HEK293 (cell line): ENCODE results near the gene NOL6.

Experiments used
- EGR2 ChIP-seq: fragments of 450-650 bp; formaldehyde crosslinking; IDR thresholded peaks from 2 replicates; pipeline ENCODE4 v1.5.1; 2016; ENCODE audit warnings: low read depth, missing biosample characterization, missing genetic modification characterization
- PRDM1 ChIP-seq: fragments of 450-650 bp; formaldehyde crosslinking; IDR thresholded peaks from 2 replicates; pipeline ENCODE4; 2016; ENCODE audit warnings: missing biosample characterization, missing genetic modification characterization
- YY2 ChIP-seq: fragments of 450-650 bp; formaldehyde crosslinking; IDR thresholded peaks from 2 replicates; pipeline ENCODE4 v1.5.1; 2016; ENCODE audit warnings: missing biosample characterization, missing genetic modification characterization
- ZBTB17 ChIP-seq: fragments of 450-650 bp; formaldehyde crosslinking; IDR thresholded peaks from 2 replicates; pipeline ENCODE4 v1.5.1; 2016; ENCODE audit warnings: missing biosample characterization, missing genetic modification characterization
- ZBTB7A ChIP-seq: fragments of 450-650 bp; formaldehyde crosslinking; IDR thresholded peaks from 2 replicates; pipeline ENCODE4 v1.5.1; 2016; ENCODE audit warnings: low read depth, missing biosample characterization, missing genetic modification characterization
- ZFHX2 ChIP-seq: fragments of 450-650 bp; formaldehyde crosslinking; conservative IDR thresholded peaks from 2 replicates; pipeline ENCODE4 v1.5.1; 2016; ENCODE audit warnings: missing biosample characterization, missing genetic modification characterization
- ZNF19 ChIP-seq: fragments of 450-650 bp; formaldehyde crosslinking; IDR thresholded peaks from 2 replicates; pipeline ENCODE4; 2016; ENCODE audit warnings: missing biosample characterization, missing genetic modification characterization, low read depth
- ZNF24 ChIP-seq: fragments of 450-650 bp; formaldehyde crosslinking; IDR thresholded peaks from 2 replicates; pipeline ENCODE4 v1.5.1; 2016; ENCODE audit warnings: missing biosample characterization, missing genetic modification characterization
- ZNF335 ChIP-seq: fragments of 450-650 bp; formaldehyde crosslinking; conservative IDR thresholded peaks from 2 replicates; pipeline ENCODE4 v1.5.1; 2016; ENCODE audit warnings: missing biosample characterization, missing genetic modification characterization
- ZNF391 ChIP-seq: fragments of 450-650 bp; formaldehyde crosslinking; IDR thresholded peaks from 2 replicates; pipeline ENCODE4 v1.5.1; 2016; ENCODE audit warnings: low read depth, missing biosample characterization, missing genetic modification characterization, borderline replicate concordance
- ZNF426 ChIP-seq: fragments of 450-650 bp; formaldehyde crosslinking; IDR thresholded peaks from 2 replicates; pipeline ENCODE4 v1.5.1; 2017; ENCODE audit warnings: missing biosample characterization, missing genetic modification characterization, mild to moderate bottlenecking, inconsistent platforms, moderate library complexity
- ZNF654 ChIP-seq: fragments of 450-650 bp; formaldehyde crosslinking; IDR thresholded peaks from 2 replicates; pipeline ENCODE4 v1.5.1; 2016; ENCODE audit warnings: low read depth, missing biosample characterization, missing genetic modification characterization
- ZNF768 ChIP-seq: fragments of 450-650 bp; formaldehyde crosslinking; IDR thresholded peaks from 2 replicates; pipeline ENCODE4 v1.5.1; 2018; ENCODE audit warnings: missing biosample characterization, mild to moderate bottlenecking, missing genetic modification characterization
- ZNF776 ChIP-seq: fragments of 450-650 bp; formaldehyde crosslinking; IDR thresholded peaks from 2 replicates; pipeline ENCODE4 v1.5.0; 2017; ENCODE audit warnings: missing biosample characterization, missing genetic modification characterization, borderline replicate concordance
- TF ChIP-seq, protein P1 (sequence below): fragments of 450-650 bp; formaldehyde crosslinking; IDR thresholded peaks from 2 replicates; pipeline ENCODE4 v1.5.1; 2016; ENCODE audit warnings: missing biosample characterization, missing genetic modification characterization
- TF ChIP-seq, protein P2 (sequence below): fragments of 450-650 bp; formaldehyde crosslinking; IDR thresholded peaks from 2 replicates; pipeline ENCODE4 v1.5.1; 2016; ENCODE audit warnings: missing biosample characterization, missing genetic modification characterization, borderline replicate concordance
- TF ChIP-seq, protein P3 (sequence below): IDR thresholded peaks from 2 replicates; pipeline ENCODE4 v1.6.1; 2011; ENCODE audit warnings: mild to moderate bottlenecking, low read depth, low read length, borderline replicate concordance
- TF ChIP-seq, protein P4 (sequence below): fragments of 450-650 bp; formaldehyde crosslinking; IDR thresholded peaks from 2 replicates; pipeline ENCODE4 v1.5.1; 2016; ENCODE audit warnings: missing biosample characterization, missing genetic modification characterization
- TF ChIP-seq, protein P5 (sequence below): fragments of 450-650 bp; formaldehyde crosslinking; IDR thresholded peaks from 2 replicates; pipeline ENCODE4 v1.5.1; 2016; ENCODE audit warnings: missing biosample characterization, missing genetic modification characterization

The NOL6 gene

DNA sequence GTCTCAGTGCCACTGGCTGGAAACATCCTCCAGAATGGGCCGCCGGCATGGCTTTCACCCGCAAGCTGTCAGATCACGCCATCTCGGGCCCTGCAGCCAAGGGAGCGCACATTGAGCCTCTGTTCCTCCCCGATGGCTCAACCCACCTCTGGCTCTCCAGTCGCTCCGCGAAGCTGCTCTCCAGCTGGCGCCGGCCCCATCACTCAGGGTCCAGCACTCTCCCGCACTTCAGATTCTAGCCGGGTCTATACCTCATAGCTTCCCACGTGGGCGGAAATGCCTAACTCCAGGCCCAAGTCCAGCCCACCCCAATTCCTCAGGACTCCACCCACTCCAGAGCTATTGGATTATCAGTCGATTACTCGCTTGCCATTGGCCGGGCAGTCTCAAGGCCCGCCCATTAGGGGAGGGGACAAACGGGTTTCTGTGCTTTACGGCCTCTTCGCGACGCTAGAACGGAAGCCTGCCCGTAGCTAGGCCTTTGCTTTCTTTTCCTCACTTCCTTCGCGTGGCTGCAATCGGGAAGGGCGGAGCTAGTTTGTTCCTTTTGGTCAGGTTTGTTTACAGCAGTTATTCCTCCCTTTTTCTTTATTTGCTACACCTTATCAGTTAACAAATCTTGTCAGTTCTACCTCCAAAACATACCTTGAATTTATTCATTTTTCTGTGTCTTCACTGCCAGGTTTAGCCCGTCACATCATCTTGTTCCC, at the start of gene NOL6 (continued):
- peak; percentile 67 for TF ChIP-seq ZFHX2 (tag by site-specific recombination)
- no peak for TF ChIP-seq ZNF426
- no peak for TF ChIP-seq YY2 (tag by site-specific recombination)
- no peak for TF ChIP-seq ZNF391 (tag by site-specific recombination)
- TF ChIP-seq PRDM1 (tag by site-specific recombination): no peak
- no peak for TF ChIP-seq ZNF24 (tag by site-specific recombination)
- TF ChIP-seq EGR2 (tag by site-specific recombination): peak; percentile 33; the same call in 1 of the 2 replicates
- TF ChIP-seq, protein P1, sequence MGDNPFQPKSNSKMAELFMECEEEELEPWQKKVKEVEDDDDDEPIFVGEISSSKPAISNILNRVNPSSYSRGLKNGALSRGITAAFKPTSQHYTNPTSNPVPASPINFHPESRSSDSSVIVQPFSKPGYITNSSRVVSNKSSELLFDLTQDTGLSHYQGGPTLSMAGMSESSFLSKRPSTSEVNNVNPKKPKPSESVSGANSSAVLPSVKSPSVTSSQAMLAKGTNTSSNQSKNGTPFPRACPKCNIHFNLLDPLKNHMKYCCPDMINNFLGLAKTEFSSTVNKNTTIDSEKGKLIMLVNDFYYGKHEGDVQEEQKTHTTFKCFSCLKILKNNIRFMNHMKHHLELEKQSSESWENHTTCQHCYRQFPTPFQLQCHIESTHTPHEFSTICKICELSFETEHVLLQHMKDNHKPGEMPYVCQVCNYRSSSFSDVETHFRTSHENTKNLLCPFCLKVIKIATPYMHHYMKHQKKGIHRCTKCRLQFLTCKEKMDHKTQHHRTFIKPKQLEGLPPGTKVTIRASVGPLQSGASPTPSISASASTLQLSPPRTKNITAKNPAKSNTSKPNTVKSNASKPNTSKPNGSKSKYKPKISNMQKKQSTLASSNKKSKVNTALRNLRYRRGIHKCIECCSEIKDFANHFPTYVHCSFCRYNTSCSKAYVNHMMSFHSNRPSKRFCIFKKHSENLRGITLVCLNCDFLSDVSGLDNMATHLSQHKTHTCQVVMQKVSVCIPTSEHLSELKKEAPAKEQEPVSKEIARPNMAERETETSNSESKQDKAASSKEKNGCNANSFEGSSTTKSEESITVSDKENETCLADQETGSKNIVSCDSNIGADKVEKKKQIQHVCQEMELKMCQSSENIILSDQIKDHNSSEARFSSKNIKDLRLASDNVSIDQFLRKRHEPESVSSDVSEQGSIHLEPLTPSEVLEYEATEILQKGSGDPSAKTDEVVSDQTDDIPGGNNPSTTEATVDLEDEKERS (tag by site-specific recombination): no peak
- TF ChIP-seq, protein P2, sequence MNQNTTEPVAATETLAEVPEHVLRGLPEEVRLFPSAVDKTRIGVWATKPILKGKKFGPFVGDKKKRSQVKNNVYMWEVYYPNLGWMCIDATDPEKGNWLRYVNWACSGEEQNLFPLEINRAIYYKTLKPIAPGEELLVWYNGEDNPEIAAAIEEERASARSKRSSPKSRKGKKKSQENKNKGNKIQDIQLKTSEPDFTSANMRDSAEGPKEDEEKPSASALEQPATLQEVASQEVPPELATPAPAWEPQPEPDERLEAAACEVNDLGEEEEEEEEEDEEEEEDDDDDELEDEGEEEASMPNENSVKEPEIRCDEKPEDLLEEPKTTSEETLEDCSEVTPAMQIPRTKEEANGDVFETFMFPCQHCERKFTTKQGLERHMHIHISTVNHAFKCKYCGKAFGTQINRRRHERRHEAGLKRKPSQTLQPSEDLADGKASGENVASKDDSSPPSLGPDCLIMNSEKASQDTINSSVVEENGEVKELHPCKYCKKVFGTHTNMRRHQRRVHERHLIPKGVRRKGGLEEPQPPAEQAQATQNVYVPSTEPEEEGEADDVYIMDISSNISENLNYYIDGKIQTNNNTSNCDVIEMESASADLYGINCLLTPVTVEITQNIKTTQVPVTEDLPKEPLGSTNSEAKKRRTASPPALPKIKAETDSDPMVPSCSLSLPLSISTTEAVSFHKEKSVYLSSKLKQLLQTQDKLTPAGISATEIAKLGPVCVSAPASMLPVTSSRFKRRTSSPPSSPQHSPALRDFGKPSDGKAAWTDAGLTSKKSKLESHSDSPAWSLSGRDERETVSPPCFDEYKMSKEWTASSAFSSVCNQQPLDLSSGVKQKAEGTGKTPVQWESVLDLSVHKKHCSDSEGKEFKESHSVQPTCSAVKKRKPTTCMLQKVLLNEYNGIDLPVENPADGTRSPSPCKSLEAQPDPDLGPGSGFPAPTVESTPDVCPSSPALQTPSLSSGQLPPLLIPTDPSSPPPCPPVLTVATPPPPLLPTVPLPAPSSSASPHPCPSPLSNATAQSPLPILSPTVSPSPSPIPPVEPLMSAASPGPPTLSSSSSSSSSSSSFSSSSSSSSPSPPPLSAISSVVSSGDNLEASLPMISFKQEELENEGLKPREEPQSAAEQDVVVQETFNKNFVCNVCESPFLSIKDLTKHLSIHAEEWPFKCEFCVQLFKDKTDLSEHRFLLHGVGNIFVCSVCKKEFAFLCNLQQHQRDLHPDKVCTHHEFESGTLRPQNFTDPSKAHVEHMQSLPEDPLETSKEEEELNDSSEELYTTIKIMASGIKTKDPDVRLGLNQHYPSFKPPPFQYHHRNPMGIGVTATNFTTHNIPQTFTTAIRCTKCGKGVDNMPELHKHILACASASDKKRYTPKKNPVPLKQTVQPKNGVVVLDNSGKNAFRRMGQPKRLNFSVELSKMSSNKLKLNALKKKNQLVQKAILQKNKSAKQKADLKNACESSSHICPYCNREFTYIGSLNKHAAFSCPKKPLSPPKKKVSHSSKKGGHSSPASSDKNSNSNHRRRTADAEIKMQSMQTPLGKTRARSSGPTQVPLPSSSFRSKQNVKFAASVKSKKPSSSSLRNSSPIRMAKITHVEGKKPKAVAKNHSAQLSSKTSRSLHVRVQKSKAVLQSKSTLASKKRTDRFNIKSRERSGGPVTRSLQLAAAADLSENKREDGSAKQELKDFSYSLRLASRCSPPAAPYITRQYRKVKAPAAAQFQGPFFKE (tag by site-specific recombination): no peak
- peak; percentile 7; the same call in 1 of the 2 replicates for TF ChIP-seq ZBTB17 (tag by site-specific recombination)
- TF ChIP-seq, protein P3, sequence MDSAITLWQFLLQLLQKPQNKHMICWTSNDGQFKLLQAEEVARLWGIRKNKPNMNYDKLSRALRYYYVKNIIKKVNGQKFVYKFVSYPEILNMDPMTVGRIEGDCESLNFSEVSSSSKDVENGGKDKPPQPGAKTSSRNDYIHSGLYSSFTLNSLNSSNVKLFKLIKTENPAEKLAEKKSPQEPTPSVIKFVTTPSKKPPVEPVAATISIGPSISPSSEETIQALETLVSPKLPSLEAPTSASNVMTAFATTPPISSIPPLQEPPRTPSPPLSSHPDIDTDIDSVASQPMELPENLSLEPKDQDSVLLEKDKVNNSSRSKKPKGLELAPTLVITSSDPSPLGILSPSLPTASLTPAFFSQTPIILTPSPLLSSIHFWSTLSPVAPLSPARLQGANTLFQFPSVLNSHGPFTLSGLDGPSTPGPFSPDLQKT: peak; percentile 74; the same call in 1 of the 2 replicates
- TF ChIP-seq ZBTB7A (tag by site-specific recombination): no peak
- peak; percentile 61; the same call in 1 of the 2 replicates for TF ChIP-seq ZNF335
- TF ChIP-seq, protein P4, sequence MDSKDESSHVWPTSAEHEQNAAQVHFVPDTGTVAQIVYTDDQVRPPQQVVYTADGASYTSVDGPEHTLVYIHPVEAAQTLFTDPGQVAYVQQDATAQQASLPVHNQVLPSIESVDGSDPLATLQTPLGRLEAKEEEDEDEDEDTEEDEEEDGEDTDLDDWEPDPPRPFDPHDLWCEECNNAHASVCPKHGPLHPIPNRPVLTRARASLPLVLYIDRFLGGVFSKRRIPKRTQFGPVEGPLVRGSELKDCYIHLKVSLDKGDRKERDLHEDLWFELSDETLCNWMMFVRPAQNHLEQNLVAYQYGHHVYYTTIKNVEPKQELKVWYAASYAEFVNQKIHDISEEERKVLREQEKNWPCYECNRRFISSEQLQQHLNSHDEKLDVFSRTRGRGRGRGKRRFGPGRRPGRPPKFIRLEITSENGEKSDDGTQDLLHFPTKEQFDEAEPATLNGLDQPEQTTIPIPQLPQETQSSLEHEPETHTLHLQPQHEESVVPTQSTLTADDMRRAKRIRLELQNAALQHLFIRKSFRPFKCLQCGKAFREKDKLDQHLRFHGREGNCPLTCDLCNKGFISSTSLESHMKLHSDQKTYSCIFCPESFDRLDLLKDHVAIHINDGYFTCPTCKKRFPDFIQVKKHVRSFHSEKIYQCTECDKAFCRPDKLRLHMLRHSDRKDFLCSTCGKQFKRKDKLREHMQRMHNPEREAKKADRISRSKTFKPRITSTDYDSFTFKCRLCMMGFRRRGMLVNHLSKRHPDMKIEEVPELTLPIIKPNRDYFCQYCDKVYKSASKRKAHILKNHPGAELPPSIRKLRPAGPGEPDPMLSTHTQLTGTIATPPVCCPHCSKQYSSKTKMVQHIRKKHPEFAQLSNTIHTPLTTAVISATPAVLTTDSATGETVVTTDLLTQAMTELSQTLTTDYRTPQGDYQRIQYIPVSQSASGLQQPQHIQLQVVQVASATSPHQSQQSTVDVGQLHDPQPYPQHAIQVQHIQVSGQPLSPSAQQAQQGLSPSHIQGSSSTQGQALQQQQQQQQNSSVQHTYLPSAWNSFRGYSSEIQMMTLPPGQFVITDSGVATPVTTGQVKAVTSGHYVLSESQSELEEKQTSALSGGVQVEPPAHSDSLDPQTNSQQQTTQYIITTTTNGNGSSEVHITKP (tag by site-specific recombination): no peak
- no peak for TF ChIP-seq ZNF776
- no peak for TF ChIP-seq ZNF19 (tag by site-specific recombination)
- no peak for TF ChIP-seq ZNF654 (tag by site-specific recombination)
- TF ChIP-seq, protein P5, sequence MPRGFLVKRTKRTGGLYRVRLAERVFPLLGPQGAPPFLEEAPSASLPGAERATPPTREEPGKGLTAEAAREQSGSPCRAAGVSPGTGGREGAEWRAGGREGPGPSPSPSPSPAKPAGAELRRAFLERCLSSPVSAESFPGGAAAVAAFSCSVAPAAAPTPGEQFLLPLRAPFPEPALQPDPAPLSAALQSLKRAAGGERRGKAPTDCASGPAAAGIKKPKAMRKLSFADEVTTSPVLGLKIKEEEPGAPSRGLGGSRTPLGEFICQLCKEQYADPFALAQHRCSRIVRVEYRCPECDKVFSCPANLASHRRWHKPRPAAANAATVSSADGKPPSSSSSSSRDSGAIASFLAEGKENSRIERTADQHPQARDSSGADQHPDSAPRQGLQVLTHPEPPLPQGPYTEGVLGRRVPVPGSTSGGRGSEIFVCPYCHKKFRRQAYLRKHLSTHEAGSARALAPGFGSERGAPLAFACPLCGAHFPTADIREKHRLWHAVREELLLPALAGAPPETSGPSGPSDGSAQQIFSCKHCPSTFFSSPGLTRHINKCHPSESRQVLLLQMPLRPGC (tag by site-specific recombination): no peak
- no peak for TF ChIP-seq ZNF768 (tag by site-specific recombination)
